Measurements from ENCODE around the gene LARGE1.

LARGE1 gene

DNA sequence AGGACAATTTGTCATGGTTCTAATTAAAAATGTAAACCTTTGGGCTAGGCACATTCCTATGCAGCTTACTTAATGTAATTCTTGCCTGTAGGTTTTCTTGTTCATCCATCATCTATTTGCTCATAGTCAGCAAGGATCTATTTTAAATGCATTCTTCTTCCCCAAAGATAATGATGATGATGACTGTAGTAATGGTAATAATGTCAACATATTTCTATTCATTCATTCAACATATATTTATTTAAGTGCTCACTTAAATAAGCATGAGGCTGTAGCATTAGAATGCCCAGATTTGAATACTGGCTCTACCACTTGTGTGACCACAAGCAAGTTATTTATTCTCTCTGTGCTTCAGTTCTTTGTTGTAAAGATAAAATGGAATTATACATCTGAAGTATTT, 692.5 kb downstream of the LARGE1 start:
- DNase-seq (ENCODE audit: low spot score): no peak

DNA sequence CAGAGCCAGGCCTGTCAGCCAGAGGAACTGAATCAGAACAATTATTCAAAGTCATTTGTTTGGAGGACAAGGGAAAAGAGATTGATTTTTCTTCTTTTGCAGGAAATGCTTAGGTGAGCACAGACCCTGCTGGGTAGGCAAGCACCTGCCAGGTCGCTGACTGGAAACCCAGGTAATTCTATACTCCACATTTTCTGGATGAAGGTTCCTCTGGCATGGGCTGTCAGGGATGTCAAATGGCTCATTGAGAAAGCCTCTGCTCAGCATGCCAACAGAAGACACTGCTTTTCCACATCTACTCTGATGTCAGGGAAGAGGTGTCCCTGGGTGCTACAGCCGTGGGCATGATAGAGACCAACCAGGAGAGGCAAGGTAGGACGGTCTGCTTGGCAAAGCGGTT, 695.4 kb downstream of the LARGE1 start:
- no peak for DNase-seq (ENCODE audit: low spot score)
